Skeletal muscle cell (primary cell): ENCODE measurements around the gene GGT6.

ENCODE experiments used
- DNase-seq: peaks from one replicate; pipeline ENCODE4 v3.0.0-alpha.2; 2010; ENCODE audit warnings: low read depth
- H3K4me3 ChIP-seq: 2 replicates; pipeline ENCODE4 v1.5.1; 2011; ENCODE audit warnings: low read depth, mild to moderate bottlenecking, control low read depth, low read length, moderate library complexity

The GGT6 gene

GRCh38 chr17:4532860-4533522 is 27.4 kb downstream of the GGT6 start:
- H3K4me3 ChIP-seq: no peak overlapping the region
- no peak for DNase-seq

- DNase-seq: no peak
- no peak overlapping the region for H3K4me3 ChIP-seq
Measured at GRCh38 chr17:4531988-4532736, 28.2 kb downstream of the GGT6 start.

DNA sequence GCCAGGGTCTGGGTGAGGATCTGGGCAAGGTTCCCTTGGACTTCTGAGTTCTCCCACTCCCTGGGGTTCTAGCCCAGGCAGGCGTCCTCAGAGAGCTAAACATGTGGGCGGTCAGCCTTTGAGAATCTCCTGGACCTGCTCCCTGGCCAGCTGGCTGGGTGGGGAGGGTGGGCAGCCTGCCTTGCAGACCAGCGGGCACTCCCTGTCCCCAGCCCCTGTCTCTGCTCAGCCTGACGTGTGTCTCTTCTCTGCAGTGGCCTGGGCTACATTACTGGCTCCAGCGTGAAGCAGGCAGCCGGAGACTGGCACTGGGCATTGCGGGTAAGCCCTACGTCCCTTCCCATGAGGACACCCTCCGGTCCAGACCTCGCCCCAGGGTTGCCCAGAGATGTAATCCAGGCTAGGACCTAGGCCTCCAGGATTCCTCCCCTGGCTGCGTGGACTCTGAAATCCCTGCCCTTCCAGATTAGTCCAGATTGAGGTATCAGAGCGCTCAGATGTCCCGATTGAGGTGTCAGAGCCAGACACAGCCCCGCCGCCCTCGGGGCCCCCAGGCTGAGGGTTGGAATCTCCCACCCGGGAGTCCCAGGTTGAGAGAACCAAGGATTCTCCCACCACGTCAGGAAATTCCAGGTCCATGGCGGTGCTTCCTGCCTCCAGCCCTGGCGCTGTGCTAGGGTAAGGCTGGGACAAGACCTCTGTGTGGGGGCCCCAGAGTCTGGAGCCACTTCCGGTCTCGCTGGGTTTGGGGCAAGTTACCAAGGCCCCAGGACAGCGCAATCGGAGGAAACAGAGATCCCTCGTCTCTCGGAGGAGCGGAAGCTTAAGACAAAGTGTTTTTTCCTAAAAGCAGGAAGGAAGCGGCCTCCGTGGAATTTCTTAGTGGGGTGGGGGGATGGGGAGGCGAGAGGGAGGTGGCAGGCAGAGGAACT is 29.3 kb downstream of the GGT6 start:
- no peak overlapping the region for H3K4me3 ChIP-seq
- DNase-seq: no peak

- DNase-seq: no peak
- H3K4me3 ChIP-seq: no peak overlapping the region
Measured at GRCh38 chr17:4529533-4530152, 30.7 kb downstream of the GGT6 start.

GRCh38 chr17:4527566-4528125 is 32.7 kb downstream of the GGT6 start:
- no peak overlapping the region for H3K4me3 ChIP-seq
- DNase-seq: no peak

DNA sequence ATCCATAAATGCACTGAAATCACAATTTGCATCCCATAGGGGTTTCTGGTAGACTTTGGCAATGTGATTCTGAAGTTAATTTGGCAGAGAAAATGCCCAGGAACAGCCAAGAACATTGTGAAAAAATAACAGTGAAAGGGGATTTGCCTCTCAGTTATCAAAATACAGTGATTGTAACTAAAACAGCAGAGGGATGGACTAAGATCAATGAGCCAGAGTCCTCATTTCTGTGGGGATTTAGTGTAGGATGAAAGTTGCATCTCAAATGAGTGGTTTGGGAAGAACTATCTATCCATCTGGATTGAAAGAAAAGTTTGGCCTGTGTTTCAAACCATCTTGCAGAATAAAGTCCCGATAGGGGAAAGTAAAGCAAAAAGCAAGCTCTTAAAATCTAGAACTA is 33.2 kb downstream of the GGT6 start:
- DNase-seq: no peak
- H3K4me3 ChIP-seq: no peak overlapping the region

- no peak for DNase-seq
- no peak overlapping the region for H3K4me3 ChIP-seq
Measured at GRCh38 chr17:4525691-4526397, 34.5 kb downstream of the GGT6 start.

- no peak for DNase-seq
- no peak overlapping the region for H3K4me3 ChIP-seq
Measured at GRCh38 chr17:4523946-4524345, 36.4 kb downstream of the GGT6 start.

- no peak overlapping the region for H3K4me3 ChIP-seq
- DNase-seq: no peak
Measured at GRCh38 chr17:4522661-4523060, 37.7 kb downstream of the GGT6 start.

- no peak overlapping the region for H3K4me3 ChIP-seq
- no peak for DNase-seq
Measured at GRCh38 chr17:4520894-4521600, 39.3 kb downstream of the GGT6 start.

DNA sequence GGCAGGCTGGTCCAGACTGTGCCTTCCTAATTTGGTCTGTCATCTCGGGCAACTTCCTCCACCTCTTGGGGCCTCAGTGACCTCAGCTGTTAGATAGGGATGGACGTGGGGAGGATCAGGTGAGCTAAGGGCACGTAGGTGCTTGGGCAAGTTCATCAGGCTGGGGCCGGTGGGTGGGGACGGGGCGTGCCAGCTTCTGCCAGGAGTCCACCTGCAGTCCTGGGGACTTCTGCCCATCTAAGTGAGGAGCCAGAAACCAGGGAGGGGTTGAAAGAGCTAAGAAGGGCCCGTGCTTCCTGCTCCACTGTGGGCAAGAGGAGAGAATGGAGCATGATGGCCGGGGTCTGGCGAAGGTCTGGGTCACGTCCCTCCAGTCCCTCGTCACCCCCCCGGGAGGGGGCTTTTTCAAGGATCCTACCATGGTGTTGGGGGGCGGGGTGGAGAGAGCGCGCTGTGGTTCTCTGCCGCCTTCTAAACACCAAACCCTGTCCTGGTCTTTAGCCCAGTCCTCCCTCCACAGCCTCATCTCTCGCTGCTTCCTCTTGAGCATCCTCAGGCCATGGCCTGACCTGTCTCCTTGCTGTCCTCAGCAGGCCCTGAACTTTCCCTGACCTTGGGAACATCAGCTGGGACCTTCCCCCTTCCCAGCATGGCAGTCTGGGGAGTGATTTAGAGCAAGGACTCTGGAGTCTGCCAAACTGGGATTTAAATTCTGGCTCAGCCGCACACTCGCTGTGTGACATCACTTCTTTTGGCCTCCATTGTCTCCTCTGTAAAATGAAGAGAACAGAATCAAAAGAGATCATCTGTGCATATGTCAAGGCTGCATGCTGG is 40.1 kb downstream of the GGT6 start:
- no peak overlapping the region for H3K4me3 ChIP-seq
- no peak for DNase-seq

DNA sequence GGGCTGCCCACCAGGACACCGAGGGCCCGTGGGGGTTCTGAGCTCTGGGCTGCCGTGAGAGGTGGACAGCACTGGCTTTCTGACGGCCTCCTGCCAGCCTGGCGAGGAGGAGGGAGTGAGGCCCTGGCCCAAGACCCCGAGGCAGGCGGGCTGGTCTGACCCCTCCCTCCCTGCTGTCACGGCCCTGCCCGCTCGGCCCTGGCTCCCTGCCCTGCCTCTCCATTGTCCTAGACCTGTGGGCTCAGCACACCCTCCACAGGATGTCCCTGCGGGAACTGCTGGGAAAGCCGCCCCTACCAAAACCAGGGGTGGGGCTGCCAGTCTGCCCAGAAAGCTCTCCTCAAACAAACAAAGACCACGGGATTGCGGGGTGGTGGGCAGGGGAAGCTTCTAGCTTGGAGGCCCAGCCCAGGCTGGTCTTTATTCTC is 41.0 kb downstream of the GGT6 start:
- no peak for DNase-seq
- no peak overlapping the region for H3K4me3 ChIP-seq

- DNase-seq: no peak
- H3K4me3 ChIP-seq: no peak overlapping the region
Measured at GRCh38 chr17:4518901-4519300, 41.5 kb downstream of the GGT6 start.

- no peak overlapping the region for H3K4me3 ChIP-seq
- no peak for DNase-seq
Measured at GRCh38 chr17:4516735-4517134, 43.6 kb downstream of the GGT6 start.

DNA sequence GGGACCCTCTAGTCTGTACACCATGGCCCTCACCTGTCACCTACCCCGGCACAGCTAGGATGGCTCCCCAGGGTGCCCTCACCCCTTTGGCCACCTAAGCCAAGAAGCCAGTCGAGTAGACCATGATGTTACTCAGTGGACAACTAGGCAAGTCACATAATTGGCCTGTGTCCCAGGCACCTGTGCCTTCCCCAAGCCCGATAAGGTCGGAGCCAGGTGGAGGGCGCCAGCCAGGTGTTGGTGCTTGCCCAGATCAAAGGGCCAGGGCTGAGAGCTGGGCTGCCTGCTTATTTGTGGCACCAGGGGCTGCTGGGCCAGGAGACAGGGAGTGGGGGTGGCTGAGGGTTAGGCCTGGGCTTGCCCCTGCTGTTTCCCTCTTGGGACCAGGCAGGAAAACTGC is 44.9 kb downstream of the GGT6 start:
- DNase-seq: no peak
- H3K4me3 ChIP-seq: no peak overlapping the region

- H3K4me3 ChIP-seq: no peak overlapping the region
- DNase-seq: no peak
Measured at GRCh38 chr17:4514779-4515178, 45.6 kb downstream of the GGT6 start.

DNA sequence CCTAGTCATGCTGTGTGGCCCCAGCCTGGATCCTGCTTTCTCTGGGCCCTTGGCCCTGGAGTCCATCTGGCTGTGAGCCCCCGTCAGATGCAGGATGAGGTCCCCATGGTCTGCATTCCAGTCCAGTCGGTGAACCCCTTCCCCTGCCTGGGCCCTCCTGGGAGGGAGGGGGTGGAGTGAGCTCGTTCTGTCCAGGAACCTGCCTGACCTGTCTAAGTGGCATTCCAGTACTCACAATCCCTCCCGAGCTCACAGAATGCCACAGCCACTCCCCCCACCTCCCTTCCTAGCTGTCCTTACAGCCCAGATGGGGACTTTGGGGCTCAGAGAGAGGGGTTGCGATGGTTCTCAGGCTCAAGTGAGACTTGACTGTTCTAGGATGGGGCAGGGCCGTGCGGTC is 46.2 kb downstream of the GGT6 start:
- no peak overlapping the region for H3K4me3 ChIP-seq
- no peak for DNase-seq
